Caco-2 (cell line): ENCODE data around the gene FAM200B. TPM values are rescaled to one million over a fixed set of nuclear protein-coding genes. Genes with fewer than 3 reads are reported as not detected.
A peak's percentile ranks its signal among the peaks of the same experiment; 100 is the strongest.

Source experiments
- BruUV-seq: library from RNA; stranded (reverse); fragments of 400-500 nt; replicated peaks from 2 replicates; lab custom pipeline; 2021; lab: Mats Ljungman, UMichigan
- CTCF ChIA-PET: fragments of 300-600 bp; sonication (Branson Sonifier 250); formaldehyde crosslinking; loops from one replicate; lab custom pipeline; 2022; ENCODE audit warnings: antibody characterized with exemption; lab: Charles Lee
- POLR2A ChIA-PET: fragments of 300-600 bp; sonication (Branson Sonifier 250); formaldehyde crosslinking; loops from one replicate; lab custom pipeline; 2022; ENCODE audit warnings: antibody characterized with exemption; lab: Charles Lee
- DNase-seq, 2 experiments: peaks; one replicate each; pipeline versions ENCODE4 v3.0.0 to v3.0.0-alpha.2; 2020 to 2022
- H3K27me3 ChIP-seq: replicated peaks from 2 replicates; pipeline ENCODE4 v1.6.0; 2011; ENCODE audit warnings: low read length; ENCODE audit not compliant: control insufficient read depth, insufficient read depth
- H3K36me3 ChIP-seq: 2 replicates; pipeline ENCODE4 v1.5.1; 2011; ENCODE audit warnings: low read length; ENCODE audit not compliant: control insufficient read depth, insufficient read depth
- H3K4me1 ChIP-seq: fragments of 250-450 bp; sonication (Bioruptor Pico); 2 replicates; pipeline ENCODE4 v1.5.1; 2020; ENCODE audit warnings: mild to moderate bottlenecking
- H3K4me3 ChIP-seq: 2 replicates; pipeline ENCODE4 v1.5.1; 2011; ENCODE audit warnings: low read depth, mild to moderate bottlenecking, control low read depth, low read length
- H3K9me3 ChIP-seq: fragments of 250-450 bp; sonication (Bioruptor Pico); 2 replicates; pipeline ENCODE4 v1.5.1; 2020; ENCODE audit warnings: mild to moderate bottlenecking, moderate library complexity
- H3K27ac Mint-ChIP-seq: one replicate; pipeline ENCODE4 v1.8.0; 2022; ENCODE audit warnings: mixed read lengths; ENCODE audit not compliant: unreplicated experiment
- H3K27me3 Mint-ChIP-seq: one replicate; pipeline ENCODE4 v1.8.0; 2022; ENCODE audit warnings: mixed read lengths; ENCODE audit not compliant: insufficient read depth, unreplicated experiment
- H3K36me3 Mint-ChIP-seq: one replicate; pipeline ENCODE4 v1.8.0; 2022; ENCODE audit warnings: mild to moderate bottlenecking, mixed read lengths; ENCODE audit not compliant: insufficient read depth, unreplicated experiment
- H3K4me1 Mint-ChIP-seq: one replicate; pipeline ENCODE4 v1.8.0; 2022; ENCODE audit warnings: low read depth, mixed read lengths; ENCODE audit not compliant: unreplicated experiment
- H3K4me3 Mint-ChIP-seq: one replicate; pipeline ENCODE4 v1.8.0; 2022; ENCODE audit warnings: mild to moderate bottlenecking, moderate library complexity, mixed read lengths; ENCODE audit not compliant: unreplicated experiment
- H3K9me3 Mint-ChIP-seq: one replicate; pipeline ENCODE4 v1.8.0; 2022; ENCODE audit warnings: mixed read lengths; ENCODE audit not compliant: unreplicated experiment
- intact Hi-C: fragments of 100-400 bp; cut with micrococcal nuclease; formaldehyde crosslinking; loops from one replicate; pipeline ENCODE4 v1.10.0; 2022; ENCODE audit not compliant: unreplicated experiment
- total RNA-seq: library from RNA; stranded (reverse); gene quantifications from 2 replicates; pipeline ENCODE4 v1.2.3, GENCODE V29; 2022
- TF ChIP-seq, protein P1 (sequence below), 2 experiments: fragments of 200-600 bp in 1 of 2; IDR thresholded peaks; 1 replicate in 1 of 2; 2 replicates in 1 of 2; pipeline versions ENCODE4 v1.5.1 to v1.8.0; 2011 to 2022; ENCODE audit warnings: antibody characterized with exemption in 1 of 2, control low read depth in 1 of 2, inconsistent platforms in 1 of 2, low read depth in 1 of 2, low read length in 1 of 2, mild to moderate bottlenecking in 1 of 2, moderate library complexity in 1 of 2; ENCODE audit not compliant: insufficient read depth in 1 of 2, severe bottlenecking in 1 of 2, unreplicated experiment in 1 of 2

FAM200B gene
- total RNA-seq, 1 experiment from 2014 or later, result 15.5 TPM

DNA sequence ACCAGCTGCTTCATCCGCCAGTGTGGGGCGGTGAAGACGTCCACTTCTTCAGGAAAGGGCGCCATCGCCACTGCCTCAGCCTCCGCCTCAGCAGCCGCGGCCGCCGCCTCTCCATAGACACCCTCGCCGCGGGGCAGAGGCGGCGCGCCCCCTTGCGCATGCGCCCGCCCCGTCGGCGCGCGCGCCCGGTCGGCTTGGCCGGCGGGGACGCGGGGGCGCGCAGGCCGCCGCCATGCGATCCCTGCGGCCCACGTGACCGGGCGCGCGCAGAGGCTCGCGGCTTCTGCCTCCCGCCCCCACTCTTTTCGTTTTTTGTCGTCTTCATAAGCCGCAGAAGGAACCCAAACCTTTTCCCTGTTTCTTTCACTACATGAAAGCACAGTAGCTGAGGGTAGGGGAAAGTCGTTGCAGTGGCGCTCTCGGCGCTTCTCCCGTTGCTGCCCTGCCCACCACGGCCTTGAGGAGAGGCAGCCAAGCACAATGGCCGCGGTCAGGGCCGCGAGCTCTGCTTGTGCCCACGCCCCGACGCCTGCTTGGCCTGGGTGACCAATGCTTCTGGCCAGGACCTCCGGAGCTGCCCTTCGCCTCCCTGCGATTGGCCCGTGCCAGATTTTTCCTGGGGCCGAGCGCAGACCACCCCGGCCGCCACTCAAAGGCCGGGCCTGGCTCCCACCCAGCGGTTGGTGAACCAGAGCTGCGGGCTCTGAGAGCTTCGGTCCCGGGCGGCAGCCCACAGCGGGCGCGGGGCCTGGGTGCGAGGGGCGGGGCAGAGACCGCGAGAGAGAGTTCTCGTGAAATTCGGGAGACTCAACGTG lies 26.2 kb upstream of the FAM200B start, which contains the start of gene FBXL5:
FBXL5 (minus strand) TSS at position 135 of the 815 bp plus-strand sequence; CDS start at position 65, 70 bp downstream.
- peak; percentile 65 to 88 for DNase-seq
- no peaks in the 10 kb centered on the region for H3K27me3 ChIP-seq
- H3K4me1 ChIP-seq, result peaks cover 6% of the 10 kb centered on the region
- peaks cover 6% of the 10 kb centered on the region for H3K4me1 Mint-ChIP-seq
- H3K4me3 Mint-ChIP-seq, result peak within 1 kb of the TSS; percentile 95
- POLR2A ChIA-PET, result interaction anchor here (0.8 to 1.9 kb wide), 3 partner anchors 8 to 176 kb away, joined by 3 to 7 read pairs (median 6); partner anchors contain the start of gene FAM200B
- CTCF ChIA-PET, result interaction anchor here (2.6 kb wide), 1 partner anchor 176 kb away, joined by 13 read pairs; no protein-coding TSS in a partner anchor
- H3K27ac Mint-ChIP-seq, result peak within 1 kb of the TSS; percentile 99
- H3K9me3 Mint-ChIP-seq, result no peaks in the 10 kb centered on the region
- peak within 1 kb of the TSS; percentile 65 for H3K4me3 ChIP-seq
- no peaks in the 10 kb centered on the region for H3K9me3 ChIP-seq
- TF ChIP-seq, protein P1, sequence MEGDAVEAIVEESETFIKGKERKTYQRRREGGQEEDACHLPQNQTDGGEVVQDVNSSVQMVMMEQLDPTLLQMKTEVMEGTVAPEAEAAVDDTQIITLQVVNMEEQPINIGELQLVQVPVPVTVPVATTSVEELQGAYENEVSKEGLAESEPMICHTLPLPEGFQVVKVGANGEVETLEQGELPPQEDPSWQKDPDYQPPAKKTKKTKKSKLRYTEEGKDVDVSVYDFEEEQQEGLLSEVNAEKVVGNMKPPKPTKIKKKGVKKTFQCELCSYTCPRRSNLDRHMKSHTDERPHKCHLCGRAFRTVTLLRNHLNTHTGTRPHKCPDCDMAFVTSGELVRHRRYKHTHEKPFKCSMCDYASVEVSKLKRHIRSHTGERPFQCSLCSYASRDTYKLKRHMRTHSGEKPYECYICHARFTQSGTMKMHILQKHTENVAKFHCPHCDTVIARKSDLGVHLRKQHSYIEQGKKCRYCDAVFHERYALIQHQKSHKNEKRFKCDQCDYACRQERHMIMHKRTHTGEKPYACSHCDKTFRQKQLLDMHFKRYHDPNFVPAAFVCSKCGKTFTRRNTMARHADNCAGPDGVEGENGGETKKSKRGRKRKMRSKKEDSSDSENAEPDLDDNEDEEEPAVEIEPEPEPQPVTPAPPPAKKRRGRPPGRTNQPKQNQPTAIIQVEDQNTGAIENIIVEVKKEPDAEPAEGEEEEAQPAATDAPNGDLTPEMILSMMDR (IDR thresholded peaks at IDR 0.05; ENCODE audit: insufficient read depth in 1 of 2, low read depth in 1 of 2, low read length in 1 of 2, severe bottlenecking in 1 of 2, unreplicated experiment in 1 of 2), result no peak
- no peaks in the 10 kb centered on the region for H3K36me3 ChIP-seq
- BruUV-seq, result no TSS peak
- intact Hi-C loops, result loop anchor here (1.0 to 10.0 kb wide), 2 partner anchors 26 to 421 kb away; partner anchors contain the start of gene FAM200B
- H3K36me3 Mint-ChIP-seq, result peaks cover 23% of the 10 kb centered on the region
- no peaks in the 10 kb centered on the region for H3K27me3 Mint-ChIP-seq

DNA sequence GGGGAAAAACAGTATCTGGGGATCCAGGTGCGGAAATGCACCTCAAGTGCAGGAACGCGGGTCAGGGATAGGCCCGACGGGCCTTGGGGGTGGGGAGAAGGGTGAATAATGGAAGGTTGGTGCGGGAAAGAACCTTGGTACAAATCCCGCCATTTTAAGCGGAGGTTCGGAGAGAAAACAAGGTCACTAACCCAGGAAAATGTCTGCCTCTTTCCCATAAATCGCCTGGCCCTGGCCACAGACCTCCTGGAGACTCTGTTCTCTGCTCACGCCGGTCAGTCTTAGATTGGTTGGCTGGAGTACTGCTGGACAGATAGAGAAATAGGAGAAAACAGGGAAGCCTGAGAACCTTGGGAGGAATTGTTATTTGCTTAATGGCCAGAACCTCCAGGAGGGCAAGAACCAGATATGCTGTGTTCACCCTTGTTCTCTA lies 25.6 kb upstream of the FAM200B start:
- Histone ChIP-seq H3K36me3 (no peaks in the 10 kb centered on the region), H3K4me1 (peaks cover 6% of the 10 kb centered on the region), H3K4me3 (peak overlapping the region; percentile 65), H3K27me3 (no peaks in the 10 kb centered on the region), H3K9me3 (no peaks in the 10 kb centered on the region)
- intact Hi-C loops, result loop anchor here (10.0 kb wide), 1 partner anchor 421 kb away; no protein-coding TSS in a partner anchor
- BruUV-seq, result no TSS peak
- no peaks in the 10 kb centered on the region for H3K9me3 Mint-ChIP-seq
- H3K27me3 Mint-ChIP-seq, result no peaks in the 10 kb centered on the region
- H3K4me1 Mint-ChIP-seq, result peaks cover 6% of the 10 kb centered on the region
- DNase-seq, result peak in 1 of 2 experiments; percentile 72
- TF ChIP-seq, protein P1 (IDR thresholded peaks at IDR 0.05; ENCODE audit: insufficient read depth in 1 of 2, low read depth in 1 of 2, low read length in 1 of 2, severe bottlenecking in 1 of 2, unreplicated experiment in 1 of 2), result no peak
- peak overlapping the region; percentile 95 for H3K4me3 Mint-ChIP-seq
- peak overlapping the region; percentile 99 for H3K27ac Mint-ChIP-seq
- peaks cover 23% of the 10 kb centered on the region for H3K36me3 Mint-ChIP-seq
- ChIA-PET POLR2A (interaction anchor here (0.8 to 1.0 kb wide), 2 partner anchors 8 to 26 kb away, joined by 3 to 6 read pairs; partner anchors contain the start of gene FAM200B), CTCF (interaction anchor here (2.6 kb wide), 1 partner anchor 177 kb away, joined by 13 read pairs; no protein-coding TSS in a partner anchor)

DNA sequence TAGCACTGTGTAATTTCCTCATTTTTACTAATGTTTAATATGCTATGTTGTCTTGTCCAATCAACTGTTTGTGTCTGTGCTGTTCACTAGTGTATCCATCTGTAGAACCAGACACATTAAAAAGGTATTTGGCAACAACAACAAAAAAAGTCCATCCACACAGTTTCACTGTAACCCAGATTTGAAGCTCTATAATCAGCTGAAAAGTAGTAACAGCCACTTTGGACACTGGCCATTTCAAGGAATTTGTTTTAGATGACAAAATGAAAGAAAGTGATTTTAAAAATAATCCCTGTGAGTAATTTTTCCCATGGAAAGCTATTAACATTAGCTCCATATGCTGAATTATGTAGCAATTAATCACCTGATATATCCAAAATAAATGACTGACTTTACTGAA lies 24.3 kb upstream of the FAM200B start:
- no peak overlapping the region for H3K4me3 ChIP-seq
- Mint-ChIP-seq H3K36me3 (peaks cover 23% of the 10 kb centered on the region), H3K27ac (peak overlapping the region; percentile 28), H3K4me3 (peak overlapping the region; percentile 43), H3K9me3 (no peaks in the 10 kb centered on the region), H3K4me1 (peaks cover 6% of the 10 kb centered on the region), H3K27me3 (no peaks in the 10 kb centered on the region)
- ChIA-PET CTCF (no interaction called here), POLR2A (no interaction called here)
- peaks cover 6% of the 10 kb centered on the region for H3K4me1 ChIP-seq
- no peaks in the 10 kb centered on the region for H3K9me3 ChIP-seq
- TF ChIP-seq, protein P1 (IDR thresholded peaks at IDR 0.05; ENCODE audit: insufficient read depth in 1 of 2, low read depth in 1 of 2, low read length in 1 of 2, severe bottlenecking in 1 of 2, unreplicated experiment in 1 of 2), result no peak
- H3K36me3 ChIP-seq, result no peaks in the 10 kb centered on the region
- no TSS peak for BruUV-seq
- no peak for DNase-seq
- intact Hi-C loops, result loop anchor here (10.0 kb wide), 1 partner anchor 423 kb away; no protein-coding TSS in a partner anchor
- no peaks in the 10 kb centered on the region for H3K27me3 ChIP-seq
